A549 (cell line): ENCODE data around the gene OR6K2. TPM values are rescaled to one million over a fixed set of nuclear protein-coding genes. Genes with fewer than 3 reads are reported as not detected.

Experiments
- ATAC-seq, 2 experiments: fragments of 200-7000 bp in 1 of 2; fragments of >200 bp in 1 of 2; cut with Nextera tagmentation in 1 of 2; cut with Tn5 transposase in 1 of 2; 3 replicates each; pipeline versions ENCODE4 v1.8.0 to v1.9.1; 2018 to 2020; ENCODE audit warnings: mild to moderate bottlenecking in 1 of 2, moderate library complexity in 1 of 2
- CTCF ChIA-PET: fragments of 300-600 bp; sonication (Branson Sonifier 250); formaldehyde crosslinking; extraction: SDS; loops from one replicate; lab custom pipeline; 2021; ENCODE audit warnings: antibody characterized with exemption, inconsistent platforms; lab: Yijun Ruan, JAX
- POLR2A ChIA-PET: fragments of 350-600 bp; formaldehyde crosslinking; extraction: SDS; loops from one replicate; lab custom pipeline; 2021; ENCODE audit warnings: antibody characterized with exemption, inconsistent platforms; lab: Yijun Ruan, JAX
- DNase-seq, 2 experiments: peaks; one replicate each; pipeline versions ENCODE4 v3.0.0 to v3.0.0-alpha.2; 2011 to 2016; ENCODE audit warnings: low read depth in 1 of 2, low spot score in 1 of 2
- FAIRE-seq: peaks from 2 replicates; lab custom pipeline; 2011; peaks lifted over from hg19 to GRCh38; lab: Jason Lieb, UNC
- H3K27ac ChIP-seq, 2 experiments: fragments of >200 bp; sonication (Bioruptor Twin); formaldehyde crosslinking; 3 replicates each; pipeline ENCODE4 v1.5.1; 2016 to 2017
- H3K4me1 ChIP-seq: fragments of >200 bp; sonication (Bioruptor Twin); formaldehyde crosslinking; 3 replicates; pipeline ENCODE4 v1.6.1; 2016
- H3K4me2 ChIP-seq: fragments of >200 bp; sonication (Bioruptor Twin); formaldehyde crosslinking; 3 replicates; pipeline ENCODE4 v1.6.1; 2016
- H3K4me3 ChIP-seq: fragments of >200 bp; sonication (Bioruptor Twin); formaldehyde crosslinking; 3 replicates; pipeline ENCODE4 v1.5.1; 2016
- H3K9me3 ChIP-seq: fragments of >200 bp; sonication (Bioruptor Twin); formaldehyde crosslinking; 3 replicates; pipeline ENCODE4 v1.6.1; 2016
- CBX2 ChIP-seq: fragments of 200-600 bp; sonication (generic); IDR thresholded peaks from 2 replicates; pipeline ENCODE4 v1.6.1; 2016; ENCODE audit warnings: low read depth, mild to moderate bottlenecking, borderline replicate concordance
- CEBPB ChIP-seq, 2 experiments: fragments of >200 bp in 1 of 2; sonication (Bioruptor Twin) in 1 of 2; formaldehyde crosslinking in 1 of 2; IDR thresholded peaks; 2 replicates each; pipeline ENCODE4 v1.6.1; 2012 to 2016
- CHD2 ChIP-seq: fragments of 150-350 bp; IDR thresholded peaks from 2 replicates; pipeline ENCODE4 v1.6.1; 2014; ENCODE audit warnings: low read length; ENCODE audit not compliant: partially characterized antibody
- EP300 ChIP-seq, 2 experiments: fragments of >200 bp; sonication (Bioruptor Twin); formaldehyde crosslinking; IDR thresholded peaks; 2 replicates in 1 of 2; 3 replicates in 1 of 2; pipeline ENCODE4 v1.6.1; 2016 to 2017
- FOSB ChIP-seq: fragments of 250-450 bp; sonication (Bioruptor Pico); IDR thresholded peaks from 2 replicates; pipeline ENCODE4 v1.5.0; 2020; ENCODE audit warnings: mild to moderate bottlenecking, moderate library complexity
- FOXS1 ChIP-seq: fragments of 250-450 bp; sonication (Bioruptor Pico); IDR thresholded peaks from 2 replicates; pipeline ENCODE4 v1.5.0; 2020; ENCODE audit warnings: mild to moderate bottlenecking, moderate library complexity
- HEYL ChIP-seq: fragments of 250-450 bp; sonication (Bioruptor Pico); IDR thresholded peaks from 2 replicates; pipeline ENCODE4 v1.8.0; 2021; ENCODE audit warnings: mild to moderate bottlenecking, moderate library complexity
- HOXA7 ChIP-seq: fragments of 250-450 bp; sonication (Bioruptor Pico); IDR thresholded peaks from 2 replicates; pipeline ENCODE4 v1.5.0; 2020; ENCODE audit warnings: mild to moderate bottlenecking, moderate library complexity
- HOXB13 ChIP-seq: fragments of 250-450 bp; sonication (Bioruptor Pico); IDR thresholded peaks from 2 replicates; pipeline ENCODE4 v1.5.0; 2020; ENCODE audit warnings: low read depth, mild to moderate bottlenecking, moderate library complexity
- JUNB ChIP-seq: fragments of >200 bp; sonication (Bioruptor Twin); formaldehyde crosslinking; IDR thresholded peaks from 2 replicates; pipeline ENCODE4 v1.6.1; 2016
- KDM1A ChIP-seq: fragments of 200-600 bp; sonication (generic); IDR thresholded peaks from 2 replicates; pipeline ENCODE4 v1.6.1; 2016; ENCODE audit warnings: low read depth, mild to moderate bottlenecking
- MAFK ChIP-seq: fragments of 450-650 bp; IDR thresholded peaks from 2 replicates; pipeline ENCODE4 v1.6.1; 2014; ENCODE audit not compliant: partially characterized antibody
- MAZ ChIP-seq: fragments of 150-350 bp; IDR thresholded peaks from 2 replicates; pipeline ENCODE4 v1.6.1; 2014; ENCODE audit warnings: antibody characterized with exemption, low read depth, low read length, borderline replicate concordance
- MYC ChIP-seq: IDR thresholded peaks from 2 replicates; pipeline ENCODE4 v1.6.1; 2012; ENCODE audit warnings: mild to moderate bottlenecking, inconsistent platforms, low read length, improper control_type of control experiment, borderline replicate concordance
- POLR2A ChIP-seq: IDR thresholded peaks from 2 replicates; pipeline ENCODE4 v1.6.1; 2012; ENCODE audit warnings: mild to moderate bottlenecking, low read length
- POLR2AphosphoS2 ChIP-seq: conservative IDR thresholded peaks from 2 replicates; pipeline ENCODE4 v1.6.1; 2012; ENCODE audit warnings: low read length, improper control_type of control experiment, inconsistent platforms
- RARB ChIP-seq: fragments of 250-450 bp; sonication (Bioruptor Pico); IDR thresholded peaks from 2 replicates; pipeline ENCODE4 v1.8.0; 2021; ENCODE audit warnings: mild to moderate bottlenecking, moderate library complexity
- RFX5 ChIP-seq: fragments of 450-650 bp; IDR thresholded peaks from 2 replicates; pipeline ENCODE4 v1.7.1; 2014; ENCODE audit warnings: antibody characterized with exemption, mild to moderate bottlenecking, moderate library complexity
- TP53 ChIP-seq: fragments of 250-450 bp; sonication (Bioruptor Pico); IDR thresholded peaks from 2 replicates; pipeline ENCODE4 v1.5.0; 2021; ENCODE audit warnings: mild to moderate bottlenecking, moderate library complexity
- ZC3H11A ChIP-seq: fragments of 450-650 bp; IDR thresholded peaks from 2 replicates; pipeline ENCODE4 v1.6.1; 2014; ENCODE audit warnings: antibody characterized with exemption, mild to moderate bottlenecking
- ZNF302 ChIP-seq: fragments of 250-450 bp; sonication (Bioruptor Pico); IDR thresholded peaks from 2 replicates; pipeline ENCODE4 v1.9.0; 2021; ENCODE audit warnings: inconsistent platforms, mild to moderate bottlenecking, moderate library complexity
- WGBS: methylation state at CpG from one replicate; pipeline ENCODE4 v1.1.6; 2017; ENCODE audit errors: missing lambda C conversion rate; 5-methylcytosine and 5-hydroxymethylcytosine counted together
- polyA plus RNA-seq, 4 experiments: library from polyadenylated mRNA; depleted of rRNA in 3 of 4; stranded (reverse); fragments of >200 nt; fragmentation: RNase III in 1 of 4; extraction: RNeasy Plus Mini Kit Qiagen cat#74134 plus additional on column Dnase treatment in 1 of 4; gene quantifications; 2 replicates in 3 of 4; 3 replicates in 1 of 4; pipeline ENCODE4 v1.2.3, GENCODE V29; 2011 to 2017
- TF ChIP-seq, protein P1 (sequence below): IDR thresholded peaks from 2 replicates; pipeline ENCODE4 v1.6.1; 2012
- TF ChIP-seq, protein P2 (sequence below): fragments of 450-650 bp; IDR thresholded peaks from 2 replicates; pipeline ENCODE4 v1.6.1; 2014; ENCODE audit warnings: antibody characterized with exemption
- TF ChIP-seq, protein P3 (sequence below): fragments of >200 bp; sonication (Bioruptor Twin); formaldehyde crosslinking; IDR thresholded peaks from 3 replicates; pipeline ENCODE4 v1.6.1; 2016
- TF ChIP-seq, protein P4 (sequence below): fragments of 250-450 bp; sonication (Bioruptor Pico); IDR thresholded peaks from 2 replicates; pipeline ENCODE4 v1.5.0; 2020; ENCODE audit warnings: low read depth, mild to moderate bottlenecking, moderate library complexity
- TF ChIP-seq, protein P5 (sequence below): fragments of 200-600 bp; sonication (generic); IDR thresholded peaks from 2 replicates; pipeline ENCODE4 v1.6.1; 2016; ENCODE audit warnings: antibody characterized with exemption, mild to moderate bottlenecking, moderate library complexity
- TF ChIP-seq, protein P6 (sequence below): fragments of >200 bp; sonication (Bioruptor Twin); formaldehyde crosslinking; IDR thresholded peaks from 2 replicates; pipeline ENCODE4 v1.6.1; 2016

Gene OR6K2
- polyA plus RNA-seq, 2 of the 4 experiments (the other 2 are of a cell fraction), result not detected

DNA sequence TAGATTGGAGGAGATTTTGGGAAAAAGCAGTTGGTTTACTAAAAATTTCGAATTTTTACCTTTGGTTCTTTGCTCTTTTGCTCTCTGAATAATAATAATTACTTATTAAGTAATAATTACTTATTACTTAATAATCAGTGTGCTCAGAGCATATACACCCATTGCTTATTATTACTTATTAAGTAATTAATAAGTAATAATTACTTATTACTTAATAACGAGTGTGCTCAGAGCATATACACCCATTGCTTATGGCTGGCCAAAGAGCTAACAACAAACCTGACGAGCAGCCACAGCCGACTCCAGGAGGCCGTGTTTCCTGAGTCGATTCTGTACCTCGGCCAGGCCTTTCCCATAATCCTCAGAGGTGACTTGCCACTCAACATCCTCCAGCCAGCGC, 34.4 kb downstream of the OR6K2 start:
- FAIRE-seq, result no peak
- no peak overlapping the region for H3K27ac ChIP-seq
- no peaks in the 10 kb centered on the region for H3K4me1 ChIP-seq
- TF ChIP-seq FOSB (CRISPR knock-in tag) (no peak), ZC3H11A (no peak), RFX5 (no peak), RARB (CRISPR knock-in tag) (no peak), JUNB (no peak), MYC (no peak), POLR2AphosphoS2 (no peak), MAZ (no peak), EP300 (IDR thresholded peaks at IDR 0.05) (no peak), CHD2 (no peak), HEYL (CRISPR knock-in tag) (no peak), HOXB13 (CRISPR knock-in tag) (no peak), MAFK (no peak), ZNF302 (CRISPR knock-in tag) (no peak)
- TF ChIP-seq, protein P1, sequence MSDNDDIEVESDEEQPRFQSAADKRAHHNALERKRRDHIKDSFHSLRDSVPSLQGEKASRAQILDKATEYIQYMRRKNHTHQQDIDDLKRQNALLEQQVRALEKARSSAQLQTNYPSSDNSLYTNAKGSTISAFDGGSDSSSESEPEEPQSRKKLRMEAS, result no peak
- TF ChIP-seq, protein P2, sequence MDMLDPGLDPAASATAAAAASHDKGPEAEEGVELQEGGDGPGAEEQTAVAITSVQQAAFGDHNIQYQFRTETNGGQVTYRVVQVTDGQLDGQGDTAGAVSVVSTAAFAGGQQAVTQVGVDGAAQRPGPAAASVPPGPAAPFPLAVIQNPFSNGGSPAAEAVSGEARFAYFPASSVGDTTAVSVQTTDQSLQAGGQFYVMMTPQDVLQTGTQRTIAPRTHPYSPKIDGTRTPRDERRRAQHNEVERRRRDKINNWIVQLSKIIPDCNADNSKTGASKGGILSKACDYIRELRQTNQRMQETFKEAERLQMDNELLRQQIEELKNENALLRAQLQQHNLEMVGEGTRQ, result no peak
- TF ChIP-seq, protein P3, sequence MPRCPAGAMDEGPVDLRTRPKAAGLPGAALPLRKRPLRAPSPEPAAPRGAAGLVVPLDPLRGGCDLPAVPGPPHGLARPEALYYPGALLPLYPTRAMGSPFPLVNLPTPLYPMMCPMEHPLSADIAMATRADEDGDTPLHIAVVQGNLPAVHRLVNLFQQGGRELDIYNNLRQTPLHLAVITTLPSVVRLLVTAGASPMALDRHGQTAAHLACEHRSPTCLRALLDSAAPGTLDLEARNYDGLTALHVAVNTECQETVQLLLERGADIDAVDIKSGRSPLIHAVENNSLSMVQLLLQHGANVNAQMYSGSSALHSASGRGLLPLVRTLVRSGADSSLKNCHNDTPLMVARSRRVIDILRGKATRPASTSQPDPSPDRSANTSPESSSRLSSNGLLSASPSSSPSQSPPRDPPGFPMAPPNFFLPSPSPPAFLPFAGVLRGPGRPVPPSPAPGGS, result no peak
- TF ChIP-seq, protein P4, sequence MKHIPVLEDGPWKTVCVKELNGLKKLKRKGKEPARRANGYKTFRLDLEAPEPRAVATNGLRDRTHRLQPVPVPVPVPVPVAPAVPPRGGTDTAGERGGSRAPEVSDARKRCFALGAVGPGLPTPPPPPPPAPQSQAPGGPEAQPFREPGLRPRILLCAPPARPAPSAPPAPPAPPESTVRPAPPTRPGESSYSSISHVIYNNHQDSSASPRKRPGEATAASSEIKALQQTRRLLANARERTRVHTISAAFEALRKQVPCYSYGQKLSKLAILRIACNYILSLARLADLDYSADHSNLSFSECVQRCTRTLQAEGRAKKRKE (CRISPR knock-in tag), result no peak
- TF ChIP-seq, protein P5, sequence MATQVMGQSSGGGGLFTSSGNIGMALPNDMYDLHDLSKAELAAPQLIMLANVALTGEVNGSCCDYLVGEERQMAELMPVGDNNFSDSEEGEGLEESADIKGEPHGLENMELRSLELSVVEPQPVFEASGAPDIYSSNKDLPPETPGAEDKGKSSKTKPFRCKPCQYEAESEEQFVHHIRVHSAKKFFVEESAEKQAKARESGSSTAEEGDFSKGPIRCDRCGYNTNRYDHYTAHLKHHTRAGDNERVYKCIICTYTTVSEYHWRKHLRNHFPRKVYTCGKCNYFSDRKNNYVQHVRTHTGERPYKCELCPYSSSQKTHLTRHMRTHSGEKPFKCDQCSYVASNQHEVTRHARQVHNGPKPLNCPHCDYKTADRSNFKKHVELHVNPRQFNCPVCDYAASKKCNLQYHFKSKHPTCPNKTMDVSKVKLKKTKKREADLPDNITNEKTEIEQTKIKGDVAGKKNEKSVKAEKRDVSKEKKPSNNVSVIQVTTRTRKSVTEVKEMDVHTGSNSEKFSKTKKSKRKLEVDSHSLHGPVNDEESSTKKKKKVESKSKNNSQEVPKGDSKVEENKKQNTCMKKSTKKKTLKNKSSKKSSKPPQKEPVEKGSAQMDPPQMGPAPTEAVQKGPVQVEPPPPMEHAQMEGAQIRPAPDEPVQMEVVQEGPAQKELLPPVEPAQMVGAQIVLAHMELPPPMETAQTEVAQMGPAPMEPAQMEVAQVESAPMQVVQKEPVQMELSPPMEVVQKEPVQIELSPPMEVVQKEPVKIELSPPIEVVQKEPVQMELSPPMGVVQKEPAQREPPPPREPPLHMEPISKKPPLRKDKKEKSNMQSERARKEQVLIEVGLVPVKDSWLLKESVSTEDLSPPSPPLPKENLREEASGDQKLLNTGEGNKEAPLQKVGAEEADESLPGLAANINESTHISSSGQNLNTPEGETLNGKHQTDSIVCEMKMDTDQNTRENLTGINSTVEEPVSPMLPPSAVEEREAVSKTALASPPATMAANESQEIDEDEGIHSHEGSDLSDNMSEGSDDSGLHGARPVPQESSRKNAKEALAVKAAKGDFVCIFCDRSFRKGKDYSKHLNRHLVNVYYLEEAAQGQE, result no peak
- ATAC-seq, result no peak
- no peaks in the 10 kb centered on the region for H3K9me3 ChIP-seq
- POLR2A ChIA-PET, result no interaction called here
- no peak for DNase-seq
- CTCF ChIA-PET, result no interaction called here
- H3K4me3 ChIP-seq, result no peak overlapping the region
- H3K4me2 ChIP-seq, result no peak overlapping the region
- WGBS, result 19% methylated on average over 8 of the region's 8 CpGs

DNA sequence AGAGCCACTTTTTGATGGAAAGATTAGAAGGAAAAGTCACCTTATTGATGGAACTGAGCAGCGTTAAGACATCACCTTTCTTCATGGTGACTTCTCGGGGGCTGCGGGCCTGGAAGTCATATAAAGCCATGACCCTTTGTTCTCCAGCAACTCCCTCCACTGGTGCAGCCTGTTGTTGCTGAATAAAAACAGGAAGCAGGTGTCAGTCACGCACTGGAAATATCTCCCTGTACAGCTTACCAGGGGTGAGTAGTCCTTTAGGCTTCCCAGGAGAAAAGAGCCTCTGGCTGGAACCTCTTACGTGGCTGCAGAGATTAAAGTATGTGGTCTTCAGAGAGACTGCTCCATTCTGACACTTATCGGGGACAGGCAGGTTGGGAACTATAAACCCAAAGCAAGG, 45.9 kb downstream of the OR6K2 start:
- no peaks in the 10 kb centered on the region for H3K9me3 ChIP-seq
- no peak for FAIRE-seq
- TF ChIP-seq, protein P6, sequence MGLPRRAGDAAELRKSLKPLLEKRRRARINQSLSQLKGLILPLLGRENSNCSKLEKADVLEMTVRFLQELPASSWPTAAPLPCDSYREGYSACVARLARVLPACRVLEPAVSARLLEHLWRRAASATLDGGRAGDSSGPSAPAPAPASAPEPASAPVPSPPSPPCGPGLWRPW, result no peak
- no peak for TF ChIP-seq POLR2A
- TF ChIP-seq TP53 (CRISPR knock-in tag), result no peak
- no peak for TF ChIP-seq RFX5
- no peak for TF ChIP-seq KDM1A
- no peak for TF ChIP-seq CBX2
- no peak for TF ChIP-seq MAZ
- no peak for TF ChIP-seq FOXS1 (CRISPR knock-in tag)
- no peak for TF ChIP-seq HOXA7 (CRISPR knock-in tag)
- no peak for TF ChIP-seq CEBPB (IDR thresholded peaks at IDR 0.05)
- TF ChIP-seq, all 56 proteins: peak for 0
- H3K4me2 ChIP-seq, result no peak overlapping the region
- no peak overlapping the region for H3K4me3 ChIP-seq
- CTCF ChIA-PET, result no interaction called here
- POLR2A ChIA-PET, result no interaction called here
- DNase-seq (no peak), ATAC-seq (no peak)
- no peak overlapping the region for H3K27ac ChIP-seq
- H3K4me1 ChIP-seq, result no peaks in the 10 kb centered on the region
- WGBS, result 36% methylated on average over 6 of the region's 6 CpGs
